ENCODE results near the gene KCNAB2.

Gene KCNAB2

DNA sequence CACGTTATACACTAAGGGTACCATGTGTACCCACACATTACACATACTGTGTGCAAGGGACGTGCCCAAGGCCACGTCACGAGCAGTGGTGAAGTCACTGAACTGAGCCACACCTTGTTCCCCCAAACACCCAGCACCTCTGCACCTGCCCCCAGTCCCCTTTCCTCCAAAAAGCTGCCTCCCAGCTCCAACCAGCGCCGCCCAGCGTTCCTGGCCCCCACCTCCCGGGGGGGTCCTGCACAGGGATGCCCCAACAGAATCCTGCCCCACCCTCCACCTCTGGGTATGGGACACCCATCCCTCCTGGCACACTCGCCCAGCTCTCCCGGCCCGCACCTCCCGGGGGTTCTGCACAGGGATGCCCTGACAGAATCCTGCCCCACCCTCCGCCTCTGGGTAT, 80.3 kb downstream of the KCNAB2 start:
- no peak for DNase-seq (ENCODE audit: low spot score)
- in situ Hi-C loops (cut with MboI; ENCODE audit: low pct_unique_long_range_greater_than_20kb, low sequenced_read_pairs, unreplicated experiment) = no loop called here
- TF ChIP-seq, protein P1, sequence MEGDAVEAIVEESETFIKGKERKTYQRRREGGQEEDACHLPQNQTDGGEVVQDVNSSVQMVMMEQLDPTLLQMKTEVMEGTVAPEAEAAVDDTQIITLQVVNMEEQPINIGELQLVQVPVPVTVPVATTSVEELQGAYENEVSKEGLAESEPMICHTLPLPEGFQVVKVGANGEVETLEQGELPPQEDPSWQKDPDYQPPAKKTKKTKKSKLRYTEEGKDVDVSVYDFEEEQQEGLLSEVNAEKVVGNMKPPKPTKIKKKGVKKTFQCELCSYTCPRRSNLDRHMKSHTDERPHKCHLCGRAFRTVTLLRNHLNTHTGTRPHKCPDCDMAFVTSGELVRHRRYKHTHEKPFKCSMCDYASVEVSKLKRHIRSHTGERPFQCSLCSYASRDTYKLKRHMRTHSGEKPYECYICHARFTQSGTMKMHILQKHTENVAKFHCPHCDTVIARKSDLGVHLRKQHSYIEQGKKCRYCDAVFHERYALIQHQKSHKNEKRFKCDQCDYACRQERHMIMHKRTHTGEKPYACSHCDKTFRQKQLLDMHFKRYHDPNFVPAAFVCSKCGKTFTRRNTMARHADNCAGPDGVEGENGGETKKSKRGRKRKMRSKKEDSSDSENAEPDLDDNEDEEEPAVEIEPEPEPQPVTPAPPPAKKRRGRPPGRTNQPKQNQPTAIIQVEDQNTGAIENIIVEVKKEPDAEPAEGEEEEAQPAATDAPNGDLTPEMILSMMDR (IDR thresholded peaks at IDR 0.05; ENCODE audit: extremely low read depth, insufficient read depth, missing control alignments) = no peak

DNA sequence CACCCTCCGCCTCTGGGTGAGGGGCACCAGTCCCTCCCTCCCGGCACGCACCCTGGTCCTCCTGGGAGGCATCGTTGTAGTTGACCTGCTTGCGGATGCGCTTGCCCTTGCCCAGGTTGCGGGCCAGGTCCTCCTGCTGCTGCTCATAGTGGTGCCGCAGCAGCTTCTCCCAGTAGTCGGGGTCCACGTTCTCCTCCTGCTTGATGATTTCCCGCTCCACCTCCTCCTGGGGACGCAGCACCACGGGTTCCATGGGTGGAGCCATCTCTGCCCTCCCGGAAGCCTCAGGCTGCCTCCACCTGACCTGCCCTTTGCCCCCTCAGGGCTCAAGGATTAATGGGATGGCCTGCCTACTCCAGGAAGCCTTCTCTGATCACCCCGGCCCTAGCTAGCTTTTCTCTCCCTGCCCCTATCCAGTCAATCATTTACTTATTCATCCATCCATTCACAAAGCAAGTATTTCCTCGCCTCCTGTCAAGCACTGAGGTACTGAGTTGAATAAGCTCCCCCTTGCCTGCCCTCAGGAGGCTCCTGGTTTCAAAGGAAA, 80.9 kb downstream of the KCNAB2 start:
- in situ Hi-C loops (cut with MboI; ENCODE audit: low pct_unique_long_range_greater_than_20kb, low sequenced_read_pairs, unreplicated experiment) = no loop called here
- TF ChIP-seq, protein P1 (IDR thresholded peaks at IDR 0.05; ENCODE audit: extremely low read depth, insufficient read depth, missing control alignments) = no peak
- DNase-seq (ENCODE audit: low spot score) = no peak

DNA sequence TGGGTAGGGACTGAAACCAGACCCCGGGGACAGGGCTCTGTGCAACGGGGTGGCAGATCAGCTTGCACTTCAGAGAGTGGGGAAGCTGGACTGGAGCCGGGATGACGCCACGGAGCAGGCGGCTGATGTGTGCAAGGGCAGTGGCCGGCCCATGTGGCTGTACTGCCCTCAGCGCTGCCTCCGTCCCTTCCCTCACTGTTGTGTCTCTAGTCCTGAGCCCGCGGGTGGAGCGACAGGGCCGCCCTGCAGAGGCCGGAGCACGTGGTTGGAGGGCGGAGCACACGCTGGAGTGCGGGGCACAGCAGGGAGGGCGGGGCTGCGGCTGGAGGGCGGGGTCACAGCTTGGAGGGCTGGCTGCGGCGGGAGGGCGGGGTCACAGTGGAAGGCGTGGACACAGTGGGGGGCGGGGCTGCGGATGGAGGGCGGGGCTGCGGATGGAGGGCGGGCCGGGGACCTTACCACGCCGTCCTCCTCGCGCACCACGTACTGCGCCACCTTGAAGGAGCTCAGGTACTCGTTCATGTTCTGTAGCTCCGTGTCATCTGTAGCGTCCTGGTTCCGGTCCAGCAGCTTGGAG, 82.0 kb downstream of the KCNAB2 start:
- in situ Hi-C loops (cut with MboI; ENCODE audit: low pct_unique_long_range_greater_than_20kb, low sequenced_read_pairs, unreplicated experiment) = no loop called here
- TF ChIP-seq, protein P1 (IDR thresholded peaks at IDR 0.05; ENCODE audit: extremely low read depth, insufficient read depth, missing control alignments) = no peak
- DNase-seq (ENCODE audit: low spot score) = peak; percentile 79

DNA sequence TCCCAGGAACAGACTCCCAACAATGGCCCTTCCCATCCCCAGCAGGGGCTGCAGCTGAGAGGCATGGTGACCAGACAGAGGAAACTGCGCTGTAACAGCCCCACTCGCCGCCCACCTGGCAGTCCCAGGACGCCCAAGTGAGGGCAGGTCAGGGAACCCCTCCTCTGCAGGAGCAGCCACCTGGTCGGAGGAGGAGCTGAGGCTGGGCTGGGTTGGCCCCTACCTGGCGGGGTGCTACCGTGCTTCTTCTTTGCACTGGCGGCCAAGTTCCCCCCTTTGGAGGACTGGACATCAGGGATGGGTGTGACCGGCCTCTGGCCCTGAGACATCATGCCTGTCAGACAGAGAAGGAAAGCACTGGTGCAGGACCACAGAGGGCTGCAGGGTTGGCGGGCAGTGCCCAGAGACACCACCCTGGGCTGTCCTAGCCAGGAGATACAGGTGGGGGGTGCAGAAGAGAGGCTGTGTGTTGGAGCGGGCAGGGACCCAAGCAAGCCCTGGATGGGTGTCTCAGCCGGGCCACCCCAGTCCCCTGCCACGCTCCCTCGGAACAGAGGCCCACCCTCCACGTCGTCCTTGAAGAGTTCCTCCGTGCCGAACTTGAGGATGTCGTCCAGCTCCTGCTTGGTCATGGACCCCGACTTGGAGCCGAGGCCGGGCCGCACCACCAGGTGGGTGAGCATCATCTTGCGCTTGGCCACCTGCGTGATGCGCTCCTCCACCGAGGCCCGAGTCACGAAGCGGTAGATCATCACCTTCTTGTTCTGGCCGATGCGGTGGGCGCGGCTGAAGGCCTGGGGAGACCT, 82.8 kb downstream of the KCNAB2 start:
- TF ChIP-seq, protein P1 (IDR thresholded peaks at IDR 0.05; ENCODE audit: extremely low read depth, insufficient read depth, missing control alignments) = no peak
- DNase-seq (ENCODE audit: low spot score) = no peak
- in situ Hi-C loops (cut with MboI; ENCODE audit: low pct_unique_long_range_greater_than_20kb, low sequenced_read_pairs, unreplicated experiment) = no loop called here

DNA sequence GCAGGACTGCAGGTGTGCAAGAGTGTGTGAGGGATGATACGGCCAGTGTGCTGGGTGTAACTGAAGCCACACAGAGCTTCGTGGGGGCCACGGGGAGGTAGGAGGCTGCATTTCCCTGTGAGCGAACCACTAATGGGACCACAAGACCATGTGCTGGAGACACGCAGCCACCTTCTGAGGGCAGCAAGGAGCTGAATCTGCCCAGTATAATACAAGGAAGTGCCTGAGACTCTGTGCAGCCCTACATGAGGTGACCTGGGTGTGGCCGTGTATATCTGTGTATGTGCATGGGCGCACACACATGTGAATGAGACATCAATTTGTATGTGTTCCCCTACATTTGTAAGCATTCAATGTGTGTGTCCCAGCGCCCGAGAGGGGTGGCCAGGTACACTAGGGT, 83.6 kb downstream of the KCNAB2 start:
- DNase-seq (ENCODE audit: low spot score) = no peak
- in situ Hi-C loops (cut with MboI; ENCODE audit: low pct_unique_long_range_greater_than_20kb, low sequenced_read_pairs, unreplicated experiment) = no loop called here
- TF ChIP-seq, protein P1 (IDR thresholded peaks at IDR 0.05; ENCODE audit: extremely low read depth, insufficient read depth, missing control alignments) = no peak

DNA sequence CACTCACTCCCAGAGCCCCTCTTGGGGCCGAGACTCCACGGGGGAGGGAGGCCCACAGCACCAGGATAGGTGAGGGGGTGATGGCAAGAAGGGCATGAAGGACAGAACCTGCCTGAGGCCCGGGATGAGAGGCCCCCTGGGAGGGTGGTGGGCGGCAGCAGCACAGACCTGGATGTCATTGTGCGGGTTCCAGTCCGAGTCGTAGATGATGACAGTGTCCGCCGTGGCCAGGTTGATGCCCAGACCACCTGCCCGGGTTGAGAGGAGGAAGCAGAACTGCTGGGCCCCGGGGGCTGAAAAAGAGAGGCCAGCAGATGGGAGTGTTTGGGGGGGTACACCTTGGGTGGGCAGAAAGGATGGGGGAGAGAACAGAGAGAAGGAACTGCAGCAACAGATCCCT, 84.3 kb downstream of the KCNAB2 start:
- no peak for DNase-seq (ENCODE audit: low spot score)
- TF ChIP-seq, protein P1 (IDR thresholded peaks at IDR 0.05; ENCODE audit: extremely low read depth, insufficient read depth, missing control alignments) = no peak
- in situ Hi-C loops (cut with MboI; ENCODE audit: low pct_unique_long_range_greater_than_20kb, low sequenced_read_pairs, unreplicated experiment) = no loop called here
